ENCODE measurements around the gene LRRC28. TPM values are rescaled to one million over a fixed set of nuclear protein-coding genes. Genes with fewer than 3 reads are reported as not detected.

Gene LRRC28
- total RNA-seq, 1 experiment from 2014 or later = 39.3 TPM

DNA sequence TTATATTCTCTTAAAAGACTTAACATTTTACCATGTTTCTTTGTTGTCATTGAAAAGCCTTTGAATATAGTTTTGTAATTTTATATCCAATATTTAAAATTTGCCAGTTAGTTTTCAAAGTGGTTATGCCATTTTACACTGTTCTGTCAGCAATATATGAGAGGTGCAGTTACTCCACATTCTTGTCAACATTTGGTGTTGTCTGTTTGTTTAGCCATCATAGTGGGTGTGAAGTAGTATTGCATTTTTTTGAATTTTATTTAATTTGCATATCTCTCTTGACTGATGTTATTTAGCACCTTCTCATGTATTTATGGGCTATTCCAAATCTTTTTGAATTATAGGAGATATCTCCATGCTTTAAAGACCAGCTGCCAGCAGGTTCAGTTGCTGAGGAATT, 40.4 kb downstream of the LRRC28 start:
- Histone ChIP-seq H3K4me1 (ENCODE audit: control insufficient read depth, insufficient read depth, low read length) (no peaks in the 10 kb centered on the region), H3K9me3 (ENCODE audit: control insufficient read depth, insufficient read depth, low read depth, low read length) (no peaks in the 10 kb centered on the region), H3K27me3 (ENCODE audit: control insufficient read depth, insufficient read depth, low read length) (no peaks in the 10 kb centered on the region), H3K36me3 (ENCODE audit: control insufficient read depth, insufficient read depth, low read length) (no peaks in the 10 kb centered on the region), H3K4me3 (ENCODE audit: low read depth in 2 of 2, low read length in 2 of 2) (no peak overlapping the region), H3K27ac (ENCODE audit: low read length) (no peak overlapping the region)
- in situ Hi-C loops (cut with HindIII; ENCODE audit: low pct_unique_long_range_greater_than_20kb, low sequenced_read_pairs) = no loop called here
- TF ChIP-seq POLR2AphosphoS5 (IDR thresholded peaks at IDR 0.05; ENCODE audit: low read depth, low read length) (no peak), TCF7L2 (IDR thresholded peaks at IDR 0.05; ENCODE audit: low read depth, low read length) (no peak), CTCF (IDR thresholded peaks at IDR 0.05) (no peak), REST (IDR thresholded peaks at IDR 0.05; ENCODE audit: insufficient read depth in 1 of 2, low read depth in 2 of 2, low read length in 1 of 2) (no peak), SIN3A (IDR thresholded peaks at IDR 0.05; ENCODE audit: borderline replicate concordance, insufficient read depth, low read depth, low read length) (no peak)
- ChIA-PET POLR2A (no interaction called here), CTCF (no interaction called here)
- no peak for DNase-seq (ENCODE audit: low read depth, low spot score)
- BruUV-seq (replicated peaks) = no TSS peak
- intact Hi-C loops (cut with micrococcal nuclease; ENCODE audit: unreplicated experiment) = no loop called here
- no peak for ATAC-seq

DNA sequence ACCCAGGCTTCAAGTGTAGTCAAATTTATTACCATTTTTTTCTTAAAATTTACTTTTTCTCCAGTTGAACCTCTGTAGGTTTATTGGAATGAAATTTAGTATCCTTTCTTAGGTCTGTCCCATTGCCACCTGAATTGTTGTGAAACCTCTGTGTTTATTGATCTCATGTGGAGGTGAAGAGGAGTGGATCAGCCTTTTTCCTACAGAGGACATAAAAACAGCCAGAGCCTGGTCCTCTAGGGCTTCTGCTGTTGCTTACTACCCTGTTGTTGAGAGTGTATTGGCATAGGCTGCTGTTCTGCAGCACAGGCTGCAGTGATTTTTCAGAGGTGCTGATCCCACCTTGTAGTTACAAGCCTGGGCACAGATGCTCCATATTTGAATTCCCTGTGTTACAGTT, 44.6 kb downstream of the LRRC28 start:
- no peak overlapping the region for H3K27ac ChIP-seq (ENCODE audit: low read length)
- POLR2A ChIA-PET = no interaction called here
- intact Hi-C loops (cut with micrococcal nuclease; ENCODE audit: unreplicated experiment) (no loop called here), in situ Hi-C loops (cut with HindIII; ENCODE audit: low pct_unique_long_range_greater_than_20kb, low sequenced_read_pairs) (no loop called here)
- no peaks in the 10 kb centered on the region for H3K27me3 ChIP-seq (ENCODE audit: control insufficient read depth, insufficient read depth, low read length)
- ATAC-seq (no peak), DNase-seq (ENCODE audit: low read depth, low spot score) (no peak)
- no peak overlapping the region for H3K4me3 ChIP-seq (ENCODE audit: low read depth in 2 of 2, low read length in 2 of 2)
- no peaks in the 10 kb centered on the region for H3K36me3 ChIP-seq (ENCODE audit: control insufficient read depth, insufficient read depth, low read length)
- no TSS peak for BruUV-seq (replicated peaks)
- TF ChIP-seq POLR2AphosphoS5 (IDR thresholded peaks at IDR 0.05; ENCODE audit: low read depth, low read length) (no peak), SIN3A (IDR thresholded peaks at IDR 0.05; ENCODE audit: borderline replicate concordance, insufficient read depth, low read depth, low read length) (no peak), REST (IDR thresholded peaks at IDR 0.05; ENCODE audit: insufficient read depth in 1 of 2, low read depth in 2 of 2, low read length in 1 of 2) (no peak), CTCF (IDR thresholded peaks at IDR 0.05) (no peak), TCF7L2 (IDR thresholded peaks at IDR 0.05; ENCODE audit: low read depth, low read length) (no peak)
- CTCF ChIA-PET = no interaction called here
- no peaks in the 10 kb centered on the region for H3K9me3 ChIP-seq (ENCODE audit: control insufficient read depth, insufficient read depth, low read depth, low read length)
- no peaks in the 10 kb centered on the region for H3K4me1 ChIP-seq (ENCODE audit: control insufficient read depth, insufficient read depth, low read length)
